IPS-15b (cell line): Measurements from ENCODE around the gene SMTNL2.
"Not testable (repeated sequence)": the region's sequence is repeated elsewhere in the genome, so short reads cannot be mapped to it uniquely, and the experiment has no call there.

Experiments
- H3K27me3 ChIP-seq: one replicate; pipeline ENCODE4 v1.6.1; 2013; ENCODE audit warnings: low read length; ENCODE audit not compliant: control insufficient read depth, insufficient read depth
- H3K36me3 ChIP-seq: one replicate; pipeline ENCODE4 v1.6.1; 2013; ENCODE audit warnings: low read length; ENCODE audit not compliant: control insufficient read depth, insufficient read depth
- H3K4me1 ChIP-seq: one replicate; pipeline ENCODE4 v1.6.1; 2013; ENCODE audit warnings: mild to moderate bottlenecking, low read length; ENCODE audit not compliant: control insufficient read depth, insufficient read depth
- H3K4me3 ChIP-seq: one replicate; pipeline ENCODE4 v1.5.1; 2013; ENCODE audit warnings: low read depth, low read length
- H3K9ac ChIP-seq: one replicate; pipeline ENCODE4 v1.6.1; 2013; ENCODE audit warnings: low read depth, mild to moderate bottlenecking, low read length
- H3K9me3 ChIP-seq: one replicate; pipeline ENCODE4 v1.6.1; 2013; ENCODE audit warnings: mild to moderate bottlenecking, low read length; ENCODE audit not compliant: control insufficient read depth, insufficient read depth

The SMTNL2 gene

DNA sequence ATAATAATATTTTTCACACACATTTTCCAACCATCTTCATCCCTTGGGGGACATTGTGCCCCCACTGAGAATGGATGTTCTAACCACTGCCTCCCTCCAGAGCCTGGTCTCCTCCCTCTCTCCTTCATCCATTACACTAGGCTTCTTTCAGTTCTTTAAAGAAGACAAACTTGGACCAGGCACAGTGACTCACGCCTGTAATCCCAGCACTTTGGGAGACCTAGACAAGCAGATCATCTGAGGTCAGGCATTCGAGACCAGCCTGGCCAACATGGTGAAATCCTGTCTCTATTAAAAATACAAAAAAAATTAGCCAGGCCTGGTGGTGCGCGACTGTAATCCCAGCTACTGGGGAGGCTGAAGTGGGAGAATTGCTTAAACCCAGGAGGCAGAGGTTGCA, 50.6 kb downstream of the SMTNL2 start:
- Histone ChIP-seq H3K36me3 (no peaks in the 10 kb centered on the region), H3K4me1 (peaks cover 21% of the 10 kb centered on the region), H3K27me3 (peaks cover 27% of the 10 kb centered on the region), H3K9ac (no peak overlapping the region), H3K9me3 (no peaks in the 10 kb centered on the region), H3K4me3 (no peak overlapping the region)

DNA sequence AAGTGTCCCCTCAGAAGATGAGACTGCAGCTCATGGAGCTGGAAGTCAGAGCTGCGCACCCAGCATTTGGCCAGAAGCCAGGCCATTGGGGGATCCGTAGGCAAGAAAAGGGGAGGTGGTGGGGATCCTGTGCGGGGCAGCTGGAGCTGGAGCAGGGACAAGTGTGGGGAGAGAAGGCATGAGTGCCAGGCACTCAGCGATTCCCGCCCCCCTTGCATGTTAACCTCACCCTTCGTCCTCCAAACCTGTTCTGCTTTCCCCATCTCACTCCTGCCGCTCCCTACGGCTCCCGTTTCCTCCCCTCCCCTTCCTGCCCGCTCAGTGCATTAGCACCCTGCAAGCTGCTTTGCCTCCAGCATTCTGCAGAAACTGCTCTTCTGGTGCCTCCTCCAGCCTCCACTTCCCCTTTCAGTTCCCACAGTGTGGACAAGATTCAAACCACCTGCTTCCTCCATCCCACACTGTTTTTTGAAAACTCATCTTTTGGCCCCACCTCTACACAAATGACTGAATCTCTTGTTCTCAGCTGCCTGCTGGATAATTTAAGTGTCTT, 51.6 kb downstream of the SMTNL2 start:
- Histone ChIP-seq H3K27me3 (peaks cover 32% of the 10 kb centered on the region), H3K4me3 (no peak overlapping the region), H3K4me1 (peaks cover 21% of the 10 kb centered on the region), H3K9ac (no peak overlapping the region), H3K9me3 (no peaks in the 10 kb centered on the region), H3K36me3 (no peaks in the 10 kb centered on the region)

DNA sequence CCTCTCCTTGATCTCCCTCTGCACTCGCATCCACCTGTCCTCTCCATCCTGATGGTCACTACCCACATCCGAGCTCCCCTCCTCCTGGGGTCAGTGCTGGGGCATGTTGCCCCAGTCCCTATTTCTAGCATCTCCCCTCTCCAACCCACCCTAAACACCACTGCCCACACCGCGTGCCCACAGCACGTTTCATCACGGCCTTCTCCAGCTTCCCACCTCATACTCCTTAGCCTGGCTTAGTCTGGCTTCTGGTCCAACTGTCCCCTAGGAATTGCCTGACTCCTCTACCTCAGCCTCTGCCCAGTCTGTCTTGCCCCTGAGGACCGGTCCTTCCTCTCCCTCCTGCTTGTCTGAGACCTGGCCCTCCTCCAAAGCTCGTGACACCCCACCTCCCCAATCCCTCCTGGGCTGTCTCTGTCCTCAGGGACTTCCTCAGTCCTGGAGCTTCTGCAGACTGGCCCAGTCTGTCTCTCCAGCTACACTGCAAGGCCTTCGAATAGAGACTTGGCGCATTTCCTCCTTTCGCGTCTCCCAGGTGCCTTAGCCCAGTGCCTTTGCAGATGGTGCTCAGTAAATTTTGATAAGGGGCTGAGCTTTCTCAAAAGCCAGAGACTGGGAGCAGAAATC, 52.3 kb downstream of the SMTNL2 start:
- Histone ChIP-seq H3K9me3 (no peaks in the 10 kb centered on the region), H3K36me3 (no peaks in the 10 kb centered on the region), H3K4me3 (no peak overlapping the region), H3K27me3 (peaks cover 39% of the 10 kb centered on the region), H3K9ac (no peak overlapping the region), H3K4me1 (peaks cover 21% of the 10 kb centered on the region)

DNA sequence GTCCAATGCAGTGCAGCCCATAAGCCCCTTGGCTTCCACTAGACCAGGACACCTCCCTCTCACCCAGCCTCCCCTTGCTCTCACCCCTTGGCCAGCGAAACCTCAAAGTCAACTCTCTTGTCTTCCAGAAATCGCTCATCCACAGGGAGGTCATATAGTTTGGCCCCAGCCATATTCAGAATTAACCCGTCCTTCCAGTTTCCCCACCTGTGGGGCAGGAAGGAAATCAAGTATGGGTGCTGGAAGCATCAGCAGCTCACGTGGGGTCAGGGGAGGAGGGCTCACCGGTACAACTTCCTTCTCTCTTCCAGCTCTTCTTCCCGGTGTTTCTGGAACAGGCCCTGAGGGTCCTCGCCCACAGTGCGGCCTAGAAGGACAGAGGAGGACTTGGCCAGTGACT, 54.4 kb downstream of the SMTNL2 start:
- H3K9me3 ChIP-seq, H3K36me3 ChIP-seq, H3K9ac ChIP-seq: not testable (repeated sequence)
- Histone ChIP-seq H3K4me1 (peaks cover 12% of the 10 kb centered on the region), H3K4me3 (peak overlapping the region; percentile 37), H3K27me3 (peaks cover 59% of the 10 kb centered on the region)

DNA sequence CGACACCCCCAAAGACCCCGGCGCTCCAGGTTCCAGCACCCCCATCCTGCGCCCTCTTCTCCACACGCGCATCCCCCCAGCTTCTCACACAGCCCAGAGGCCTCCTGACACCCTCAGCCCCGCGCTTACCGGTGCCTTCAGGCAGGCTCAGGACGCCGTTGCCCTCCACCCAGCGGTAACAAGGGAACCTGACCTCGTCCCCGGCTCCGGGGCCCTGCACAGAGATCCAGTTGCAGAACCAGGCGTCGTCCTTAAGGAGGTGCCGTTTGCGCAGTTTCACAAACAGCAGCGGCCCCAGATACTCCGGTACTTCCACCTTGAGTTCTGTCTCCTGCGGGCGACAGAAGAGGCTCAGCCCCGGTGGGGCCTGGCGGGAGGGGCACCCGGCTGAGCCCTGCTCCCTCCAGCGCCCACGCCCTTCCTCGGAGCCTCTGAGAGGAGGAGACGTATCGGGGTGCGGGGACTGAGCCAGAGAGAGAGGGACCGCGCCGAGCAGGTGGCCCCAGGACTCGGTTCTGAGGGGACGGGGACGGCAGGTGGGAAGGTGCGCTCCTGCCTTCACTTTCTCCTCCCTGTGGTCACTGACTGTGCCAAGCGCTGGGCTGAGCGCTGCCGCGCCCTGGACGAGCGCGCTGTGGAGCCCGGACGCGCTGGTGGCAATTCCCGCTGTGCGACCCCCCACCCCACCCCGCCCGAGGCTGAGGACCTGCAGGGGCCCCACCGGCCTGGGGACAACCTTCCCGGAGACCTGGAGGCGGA, 55.2 kb downstream of the SMTNL2 start:
- not testable (repeated sequence) for H3K9ac ChIP-seq, H3K9me3 ChIP-seq, H3K36me3 ChIP-seq
- Histone ChIP-seq H3K27me3 (peaks cover 63% of the 10 kb centered on the region), H3K4me3 (peak overlapping the region; percentile 37), H3K4me1 (peaks cover 12% of the 10 kb centered on the region)

DNA sequence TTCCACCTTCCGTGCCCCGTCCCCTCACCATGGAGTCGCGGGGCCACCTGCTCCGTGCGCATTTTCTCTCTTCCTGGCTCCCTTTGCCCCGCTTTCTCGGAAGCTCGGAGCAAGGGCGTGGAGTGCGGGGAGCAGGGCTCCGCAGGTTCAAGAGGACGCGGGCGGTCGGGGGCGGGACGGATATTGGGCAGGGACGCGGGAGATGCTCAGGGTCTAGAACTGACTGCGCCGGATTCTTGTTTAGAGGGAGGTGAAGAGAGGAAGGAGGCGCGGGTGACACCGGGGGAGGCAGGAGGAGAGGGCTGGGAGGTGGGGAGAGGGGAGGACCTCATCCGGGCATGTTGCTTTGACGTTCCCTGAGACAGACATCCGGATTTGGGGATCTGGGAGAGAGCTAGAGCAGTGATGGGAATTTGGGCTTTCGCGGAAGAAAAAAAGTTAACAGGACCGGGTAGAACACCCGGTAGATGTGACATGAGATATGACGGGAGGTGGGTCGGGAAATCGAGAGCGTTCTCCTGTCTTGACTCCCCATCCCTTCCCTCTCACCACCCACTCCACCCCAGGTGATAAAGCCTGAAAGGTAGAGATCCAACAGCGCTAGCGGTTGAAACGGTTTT, 56.4 kb downstream of the SMTNL2 start:
- Histone ChIP-seq H3K27me3 (peaks cover 64% of the 10 kb centered on the region), H3K4me1 (peaks cover 10% of the 10 kb centered on the region), H3K4me3 (peak overlapping the region; percentile 58)
- not testable (repeated sequence) for H3K9ac ChIP-seq, H3K9me3 ChIP-seq, H3K36me3 ChIP-seq

DNA sequence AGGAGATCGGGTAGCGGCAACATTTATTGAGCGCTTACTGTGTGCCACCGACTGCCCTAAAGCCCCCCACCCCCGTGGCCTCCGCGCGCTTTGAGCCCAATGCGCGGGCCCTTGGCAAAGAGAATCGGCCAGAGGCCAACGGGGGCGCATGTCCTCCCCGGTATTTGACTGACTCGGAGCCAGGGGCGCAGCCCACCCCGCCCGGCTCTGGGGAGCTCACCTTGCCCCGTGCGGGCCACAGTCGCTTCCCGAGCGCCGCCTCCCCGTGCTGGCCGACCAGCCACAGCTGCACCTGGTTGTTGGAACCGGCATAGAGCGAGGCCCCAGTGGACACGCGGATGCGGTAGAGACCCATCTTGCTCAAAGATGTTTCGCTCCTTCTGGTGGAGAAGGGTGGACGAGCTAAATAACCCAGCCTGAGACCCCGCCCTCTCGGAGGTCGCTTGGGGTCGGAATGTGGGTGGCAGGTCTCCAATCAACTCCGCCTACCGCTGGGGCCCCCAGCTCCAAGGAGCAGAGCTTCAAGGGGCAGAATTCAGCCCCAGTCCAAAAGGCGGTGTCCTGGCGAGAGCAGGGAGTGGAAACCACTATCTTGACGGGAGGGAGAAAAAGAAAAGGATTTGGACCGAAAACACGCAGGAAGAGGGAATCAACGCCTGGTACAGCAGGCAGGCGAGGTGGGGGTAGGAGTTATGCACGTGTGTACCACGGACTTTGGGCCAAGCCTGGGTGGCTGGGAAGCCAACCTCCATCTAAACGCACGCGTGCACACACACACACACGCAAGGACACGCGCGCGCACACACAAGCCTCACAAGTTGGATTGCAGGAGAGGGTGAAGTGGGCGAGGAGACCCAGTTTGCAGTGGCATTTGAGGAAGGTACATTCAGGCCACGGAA, 57.2 kb downstream of the SMTNL2 start, which contains the start of gene ALOX15:
TSS of gene ALOX15 (minus strand) at position 382 of the 899 bp plus-strand sequence. CDS start at position 355, 27 bp downstream.
- peaks cover 7% of the 10 kb centered on the region for H3K4me1 ChIP-seq
- H3K27me3 ChIP-seq, result peaks cover 57% of the 10 kb centered on the region
- no peak within 1 kb of the TSS for H3K9ac ChIP-seq
- no peaks in the 10 kb centered on the region for H3K36me3 ChIP-seq
- peak within 1 kb of the TSS; percentile 58 for H3K4me3 ChIP-seq
- H3K9me3 ChIP-seq, result no peaks in the 10 kb centered on the region

DNA sequence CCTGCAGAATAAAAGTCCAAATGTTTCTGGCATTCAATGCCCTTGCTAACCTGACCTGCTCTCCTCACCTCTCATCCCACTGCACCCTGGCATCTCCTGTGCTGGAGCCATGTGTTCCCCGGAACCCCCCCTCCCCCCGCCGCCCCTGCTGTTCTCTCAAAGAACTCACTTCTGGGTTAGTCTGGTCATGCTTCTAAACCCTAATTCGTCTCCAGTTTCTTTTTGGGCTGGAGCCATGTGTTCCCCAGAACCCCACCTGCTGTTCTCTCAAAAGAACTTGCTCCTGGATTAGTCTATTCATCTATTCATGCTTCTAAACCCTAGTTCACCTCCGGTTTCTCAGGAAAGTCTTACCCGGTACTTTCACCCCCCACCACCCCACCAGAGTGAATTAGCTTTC, 58.0 kb downstream of the SMTNL2 start:
- Histone ChIP-seq H3K27me3 (peaks cover 49% of the 10 kb centered on the region), H3K4me1 (peaks cover 7% of the 10 kb centered on the region), H3K36me3 (no peaks in the 10 kb centered on the region), H3K4me3 (no peak overlapping the region), H3K9ac (no peak overlapping the region), H3K9me3 (no peaks in the 10 kb centered on the region)

DNA sequence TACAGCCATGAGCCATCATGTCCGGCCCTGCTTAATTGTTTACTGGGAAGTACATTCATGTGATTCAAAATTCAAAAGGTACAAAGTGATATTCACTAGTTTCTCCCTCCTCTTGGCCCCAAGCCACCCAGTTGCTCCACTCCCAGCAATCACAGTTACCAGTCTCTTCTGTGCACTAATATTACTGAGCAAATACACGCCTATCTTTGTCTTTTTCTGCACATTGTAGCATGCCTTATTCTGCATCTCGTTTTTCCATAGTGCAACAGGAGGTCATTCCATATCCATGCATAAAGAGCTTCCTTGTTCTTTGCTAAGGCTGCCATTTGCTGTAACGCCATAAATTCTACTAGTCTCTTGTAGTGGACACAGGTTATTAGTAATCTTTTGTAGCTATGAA, 59.3 kb downstream of the SMTNL2 start:
- Histone ChIP-seq H3K4me3 (no peak overlapping the region), H3K9me3 (no peaks in the 10 kb centered on the region), H3K4me1 (peaks cover 6% of the 10 kb centered on the region), H3K9ac (no peak overlapping the region), H3K36me3 (no peaks in the 10 kb centered on the region), H3K27me3 (peaks cover 44% of the 10 kb centered on the region)

DNA sequence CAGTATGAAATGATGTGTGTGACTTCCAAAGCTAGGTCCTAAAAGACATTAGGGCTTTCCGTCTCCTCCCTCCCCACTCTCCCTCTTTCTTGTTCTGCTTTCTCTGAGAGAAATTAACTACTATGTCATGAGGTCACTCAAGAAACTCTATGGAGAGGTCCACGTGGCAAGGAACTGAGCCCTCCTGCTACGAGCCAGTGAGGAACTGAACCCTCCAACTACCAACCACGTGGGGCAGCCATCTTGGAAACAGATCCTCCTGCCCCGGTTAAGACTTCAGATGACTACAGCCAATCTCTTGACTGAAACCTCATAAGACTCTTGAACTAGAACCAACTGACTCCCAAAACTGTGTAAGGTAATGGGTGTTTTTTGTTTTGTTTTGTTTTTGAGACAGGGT, 61.3 kb downstream of the SMTNL2 start:
- Histone ChIP-seq H3K9ac (no peak overlapping the region), H3K4me1 (peaks cover 3% of the 10 kb centered on the region), H3K36me3 (no peaks in the 10 kb centered on the region), H3K27me3 (peaks cover 36% of the 10 kb centered on the region), H3K4me3 (no peak overlapping the region), H3K9me3 (no peaks in the 10 kb centered on the region)

DNA sequence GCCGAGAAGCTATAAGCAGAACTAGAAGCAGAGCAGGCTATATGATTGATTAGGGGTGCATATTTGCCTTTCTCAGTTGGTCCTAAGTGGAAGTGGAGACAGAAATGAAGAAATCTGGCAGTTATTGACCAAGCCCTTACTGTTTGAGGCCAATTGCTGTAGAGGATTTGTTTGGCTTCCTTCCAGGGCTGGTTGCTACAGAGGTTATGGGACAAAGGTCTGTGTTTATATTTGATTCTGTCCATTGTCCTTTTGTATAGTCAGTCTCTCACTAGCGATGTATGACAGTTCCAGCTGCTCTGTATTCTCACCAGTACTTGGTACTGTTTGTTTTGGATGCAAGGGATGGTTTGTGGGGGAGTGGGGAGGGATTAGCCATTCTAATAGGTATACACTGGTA, 64.4 kb downstream of the SMTNL2 start:
- Histone ChIP-seq H3K9me3 (no peaks in the 10 kb centered on the region), H3K36me3 (no peaks in the 10 kb centered on the region), H3K4me1 (peaks cover 3% of the 10 kb centered on the region), H3K4me3 (no peak overlapping the region), H3K27me3 (peaks cover 6% of the 10 kb centered on the region), H3K9ac (no peak overlapping the region)
